ENCODE measurements around the gene COL4A2.

Gene COL4A2

DNA sequence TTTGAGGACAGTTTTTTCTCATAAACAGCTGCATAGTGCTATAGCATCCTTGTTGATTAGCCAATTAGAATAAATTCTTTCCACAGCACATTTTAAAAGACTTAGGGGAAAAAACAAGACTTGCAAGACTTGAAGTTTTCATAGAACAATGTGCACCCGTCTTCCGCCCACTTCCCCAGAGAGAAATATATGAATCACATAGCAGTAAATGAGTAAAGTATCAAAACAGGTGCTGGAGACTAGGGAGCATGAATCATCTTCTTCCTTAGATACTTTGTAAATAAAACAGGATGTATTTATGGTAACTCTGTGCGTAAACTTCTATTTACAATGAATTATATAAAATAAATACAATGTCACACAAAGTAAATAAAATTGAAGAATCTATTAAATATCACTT, 75.1 kb downstream of the COL4A2 start:
- no peaks in the 10 kb centered on the region for H3K9me3 ChIP-seq (ENCODE audit: low read depth, low read length)
- TF ChIP-seq FOXP2 (optimal IDR thresholded peaks at IDR 0.05; ENCODE audit: control extremely low read depth, extremely low read length, insufficient read depth) (no peak), POLR2AphosphoS5 (IDR thresholded peaks at IDR 0.05; ENCODE audit: borderline replicate concordance, low read depth, low read length) (no peak), EZH2 (IDR thresholded peaks at IDR 0.05) (no peak)
- no peak overlapping the region for H3K4me3 ChIP-seq
- no peaks in the 10 kb centered on the region for H3K36me3 ChIP-seq (ENCODE audit: insufficient read depth, low read length)
- DNase-seq (ENCODE audit: low read depth, low spot score), result no peak
- H3K27ac ChIP-seq, result no peak overlapping the region
- no peak overlapping the region for H3K9ac ChIP-seq (ENCODE audit: insufficient read length)

- DNase-seq (ENCODE audit: low read depth, low spot score), result no peak
- H3K9me3 ChIP-seq (ENCODE audit: low read depth, low read length), result no peaks in the 10 kb centered on the region
- H3K4me3 ChIP-seq, result no peak overlapping the region
- H3K36me3 ChIP-seq (ENCODE audit: insufficient read depth, low read length), result no peaks in the 10 kb centered on the region
- TF ChIP-seq EZH2 (IDR thresholded peaks at IDR 0.05) (no peak), FOXP2 (optimal IDR thresholded peaks at IDR 0.05; ENCODE audit: control extremely low read depth, extremely low read length, insufficient read depth) (no peak), POLR2AphosphoS5 (IDR thresholded peaks at IDR 0.05; ENCODE audit: borderline replicate concordance, low read depth, low read length) (no peak)
- no peak overlapping the region for H3K27ac ChIP-seq
- H3K9ac ChIP-seq (ENCODE audit: insufficient read length), result no peak overlapping the region
Measured at GRCh38 chr13:110382830-110383229, 75.7 kb downstream of the COL4A2 start.

DNA sequence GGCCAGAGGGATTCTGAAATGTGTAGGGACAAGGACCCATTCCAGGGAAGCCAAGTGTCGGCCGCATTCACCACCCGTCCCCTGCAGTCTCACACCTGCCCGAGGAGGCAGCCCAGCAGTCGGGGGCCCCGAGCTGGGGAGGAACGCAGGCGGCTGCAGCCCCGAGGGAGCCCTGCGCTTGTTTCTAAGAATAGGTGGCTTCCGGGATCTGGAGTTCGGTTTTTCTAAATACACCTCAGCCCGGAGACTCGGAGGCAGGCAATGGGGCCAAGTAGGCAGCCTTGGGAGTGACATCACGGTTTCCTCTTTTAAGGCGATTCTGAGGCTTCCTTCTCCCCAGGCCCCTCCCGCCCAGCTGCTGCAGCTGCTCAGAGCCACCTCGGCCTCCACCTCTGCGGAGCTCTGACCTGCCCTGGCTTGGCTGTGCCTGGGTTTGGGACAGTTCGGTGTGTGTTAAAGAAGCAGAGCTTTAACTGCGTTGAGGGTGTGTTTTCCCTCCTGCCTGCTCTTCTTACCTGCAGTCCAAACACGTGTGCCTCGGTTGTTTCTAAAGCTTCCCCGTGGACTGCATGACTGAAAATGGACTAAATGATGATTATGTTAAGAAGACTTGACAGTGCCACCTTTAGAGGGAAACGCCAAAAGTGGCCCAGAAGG, 80.5 kb downstream of the COL4A2 start:
- H3K27ac ChIP-seq, result peak overlapping the region; percentile 93

DNA sequence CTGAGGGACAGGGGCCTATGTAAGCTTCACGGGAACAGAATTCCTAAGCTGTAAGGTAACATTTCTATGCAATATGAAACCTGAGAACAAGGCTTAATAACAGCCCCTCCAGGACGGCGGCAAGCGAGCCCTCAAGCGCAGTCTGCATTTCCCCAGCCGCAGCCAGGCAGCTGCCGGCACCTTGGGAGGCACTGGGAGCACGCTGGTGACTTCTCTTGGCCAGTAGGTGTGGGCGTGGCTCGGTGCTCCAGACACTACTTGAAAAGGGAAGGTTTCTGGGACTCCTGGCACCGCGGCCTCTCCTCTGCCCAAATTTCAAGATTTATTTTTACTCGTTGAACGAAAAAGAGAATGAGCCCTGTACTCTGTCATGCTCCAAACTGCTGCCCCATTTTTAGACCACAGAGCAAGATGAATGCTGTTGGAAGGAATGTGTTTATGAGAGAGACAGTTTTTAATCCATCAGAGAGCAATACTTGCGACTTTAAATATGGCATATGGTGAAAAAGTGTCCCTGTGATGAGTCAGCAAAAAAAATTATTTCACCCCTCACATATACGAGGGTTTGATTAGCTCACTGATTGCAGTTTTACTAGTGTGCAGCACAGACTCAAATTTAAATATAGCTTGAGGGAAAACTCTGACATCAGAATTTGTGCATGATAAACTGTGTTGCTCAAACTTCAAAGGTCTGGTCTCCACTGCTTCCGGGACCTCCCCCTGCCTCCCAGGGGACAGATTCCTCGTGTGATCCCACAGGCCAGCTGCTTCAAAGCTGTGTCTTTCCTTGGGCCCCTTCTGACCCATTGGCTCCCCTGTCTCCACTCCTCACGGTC, 81.2 kb downstream of the COL4A2 start:
- peak overlapping the region; percentile 93 for H3K27ac ChIP-seq
- H3K9me3 ChIP-seq (ENCODE audit: low read depth, low read length), result peaks cover 4% of the 10 kb centered on the region; the same call in 1 of the 2 replicates
- DNase-seq (ENCODE audit: low read depth, low spot score), result peak; percentile 94
- H3K9ac ChIP-seq (ENCODE audit: insufficient read length), result peak overlapping the region; percentile 51
- peaks cover 6% of the 10 kb centered on the region for H3K36me3 ChIP-seq (ENCODE audit: insufficient read depth, low read length)
- TF ChIP-seq POLR2AphosphoS5 (IDR thresholded peaks at IDR 0.05; ENCODE audit: borderline replicate concordance, low read depth, low read length) (peak; percentile 52; the same call in 1 of the 2 replicates), EZH2 (IDR thresholded peaks at IDR 0.05) (no peak), FOXP2 (optimal IDR thresholded peaks at IDR 0.05; ENCODE audit: control extremely low read depth, extremely low read length, insufficient read depth) (peak; percentile 54)
- H3K4me3 ChIP-seq, result peak overlapping the region; percentile 66

More for the DNA sequence above, 80.5 kb downstream of the COL4A2 start:
- peaks cover 4% of the 10 kb centered on the region; the same call in 1 of the 2 replicates for H3K9me3 ChIP-seq (ENCODE audit: low read depth, low read length)
- DNase-seq (ENCODE audit: low read depth, low spot score), result no peak
- H3K36me3 ChIP-seq (ENCODE audit: insufficient read depth, low read length), result peaks cover 6% of the 10 kb centered on the region
- H3K9ac ChIP-seq (ENCODE audit: insufficient read length), result peak overlapping the region; percentile 51
- H3K4me3 ChIP-seq, result peak overlapping the region; percentile 66
- no peak for TF ChIP-seq POLR2AphosphoS5 (IDR thresholded peaks at IDR 0.05; ENCODE audit: borderline replicate concordance, low read depth, low read length)
- TF ChIP-seq FOXP2 (optimal IDR thresholded peaks at IDR 0.05; ENCODE audit: control extremely low read depth, extremely low read length, insufficient read depth), result no peak
- no peak for TF ChIP-seq EZH2 (IDR thresholded peaks at IDR 0.05)

DNA sequence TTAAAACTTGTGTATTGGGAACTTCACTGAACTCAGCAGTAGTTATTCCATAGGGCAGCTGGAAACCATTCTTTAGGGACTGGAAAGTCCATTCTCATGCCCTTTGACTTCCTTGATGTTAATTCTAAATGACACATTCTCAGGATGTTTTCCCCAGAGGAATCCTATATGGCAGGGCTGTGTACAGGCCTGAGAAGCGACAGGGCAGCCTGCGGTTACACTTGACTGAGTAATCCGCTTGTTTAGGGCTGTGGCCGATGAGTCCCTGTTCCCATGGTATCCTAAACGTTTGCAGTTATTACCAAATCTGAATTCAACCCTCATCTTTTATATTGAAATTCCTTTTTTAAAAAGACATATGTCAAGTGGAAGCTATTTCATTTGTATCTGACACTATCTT, 83.5 kb downstream of the COL4A2 start:
- TF ChIP-seq FOXP2 (optimal IDR thresholded peaks at IDR 0.05; ENCODE audit: control extremely low read depth, extremely low read length, insufficient read depth) (no peak), POLR2AphosphoS5 (IDR thresholded peaks at IDR 0.05; ENCODE audit: borderline replicate concordance, low read depth, low read length) (no peak), EZH2 (IDR thresholded peaks at IDR 0.05) (no peak)
- H3K27ac ChIP-seq, result no peak overlapping the region
- no peak overlapping the region for H3K9ac ChIP-seq (ENCODE audit: insufficient read length)

GRCh38 chr13:110391273-110391672, 84.2 kb downstream of the COL4A2 start:
- TF ChIP-seq EZH2 (IDR thresholded peaks at IDR 0.05) (no peak), POLR2AphosphoS5 (IDR thresholded peaks at IDR 0.05; ENCODE audit: borderline replicate concordance, low read depth, low read length) (no peak), FOXP2 (optimal IDR thresholded peaks at IDR 0.05; ENCODE audit: control extremely low read depth, extremely low read length, insufficient read depth) (no peak)
- DNase-seq (ENCODE audit: low read depth, low spot score), result no peak
- Histone ChIP-seq H3K4me3 (no peak overlapping the region), H3K36me3 (ENCODE audit: insufficient read depth, low read length) (peaks cover 6% of the 10 kb centered on the region), H3K27ac (no peak overlapping the region), H3K9me3 (ENCODE audit: low read depth, low read length) (peaks cover 4% of the 10 kb centered on the region; the same call in 1 of the 2 replicates), H3K9ac (ENCODE audit: insufficient read length) (no peak overlapping the region)

More for the DNA sequence above, 83.5 kb downstream of the COL4A2 start:
- Histone ChIP-seq H3K4me3 (no peak overlapping the region), H3K9me3 (ENCODE audit: low read depth, low read length) (peaks cover 4% of the 10 kb centered on the region; the same call in 1 of the 2 replicates), H3K36me3 (ENCODE audit: insufficient read depth, low read length) (peaks cover 6% of the 10 kb centered on the region)
- no peak for DNase-seq (ENCODE audit: low read depth, low spot score)

DNA sequence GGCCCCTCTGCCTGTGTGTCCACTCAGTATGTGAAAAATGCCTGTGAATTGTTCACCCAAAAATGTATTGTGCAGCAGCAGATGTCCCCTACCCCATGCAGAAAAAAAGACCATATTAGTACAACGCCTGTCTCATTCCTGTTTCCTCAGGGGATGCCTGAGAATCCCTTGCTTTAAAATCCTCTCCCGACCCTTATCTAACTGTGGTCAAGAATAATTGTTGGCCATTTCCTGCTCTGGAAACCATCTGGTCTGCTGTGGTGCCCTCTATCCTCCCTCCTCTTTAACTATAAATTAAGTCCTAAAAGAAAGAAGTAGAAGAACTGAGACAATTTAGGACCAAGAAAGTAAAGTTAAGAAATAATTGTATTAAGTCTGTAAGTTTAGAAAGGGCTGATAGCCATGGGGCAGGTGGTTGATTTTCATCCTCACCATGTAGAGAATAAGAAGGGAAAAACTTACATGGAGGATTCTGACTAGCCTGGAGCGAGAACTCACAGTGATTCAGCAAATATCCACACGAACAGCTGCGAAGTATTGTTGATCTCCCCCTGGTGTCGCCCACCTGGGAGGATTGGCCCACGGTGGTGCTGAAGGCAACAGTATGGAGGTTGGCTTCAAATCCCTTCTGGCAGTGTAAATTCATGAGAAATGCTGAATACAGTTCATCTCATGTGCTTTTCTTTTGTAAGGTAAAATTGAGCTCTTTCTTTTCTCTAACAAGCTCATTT, 85.6 kb downstream of the COL4A2 start:
- Histone ChIP-seq H3K9me3 (ENCODE audit: low read depth, low read length) (peaks cover 4% of the 10 kb centered on the region; the same call in 1 of the 2 replicates), H3K27ac (peak overlapping the region; percentile 67; the same call in 1 of the 2 replicates), H3K4me3 (no peak overlapping the region), H3K36me3 (ENCODE audit: insufficient read depth, low read length) (peaks cover 6% of the 10 kb centered on the region), H3K9ac (ENCODE audit: insufficient read length) (no peak overlapping the region)
- no peak for DNase-seq (ENCODE audit: low read depth, low spot score)
- TF ChIP-seq EZH2 (IDR thresholded peaks at IDR 0.05) (no peak), FOXP2 (optimal IDR thresholded peaks at IDR 0.05; ENCODE audit: control extremely low read depth, extremely low read length, insufficient read depth) (no peak), POLR2AphosphoS5 (IDR thresholded peaks at IDR 0.05; ENCODE audit: borderline replicate concordance, low read depth, low read length) (no peak)
